A673 (cell line): ENCODE data around the gene NHLRC1. TPM values are rescaled to one million over a fixed set of nuclear protein-coding genes. Genes with fewer than 3 reads are reported as not detected.

Source experiments
- BruUV-seq: library from RNA; stranded (reverse); fragments of 400-500 nt; replicated peaks from 2 replicates; lab custom pipeline; 2021; lab: Mats Ljungman, UMichigan
- CTCF ChIA-PET: fragments of 300-600 bp; sonication (Branson Sonifier 250); formaldehyde crosslinking; loops from one replicate; lab custom pipeline; 2022; ENCODE audit warnings: antibody characterized with exemption; lab: Charles Lee
- POLR2A ChIA-PET: fragments of 300-600 bp; sonication (Branson Sonifier 250); formaldehyde crosslinking; loops from one replicate; lab custom pipeline; 2022; ENCODE audit warnings: antibody characterized with exemption; ENCODE audit not compliant: low non-redundant PET; lab: Charles Lee
- DNase-seq: peaks from one replicate; pipeline ENCODE4 v3.0.0-alpha.2; 2015; ENCODE audit warnings: low spot score
- H3K27ac ChIP-seq: fragments of 200-600 bp; sonication (generic); 2 replicates; pipeline ENCODE4 v1.5.1; 2016; ENCODE audit warnings: mixed run types, low read depth, mild to moderate bottlenecking, mixed read lengths, antibody characterized with exemption, low read length; ENCODE audit not compliant: poor library complexity, severe bottlenecking
- H3K27me3 ChIP-seq: fragments of 200-600 bp; sonication (generic); replicated peaks from 2 replicates; pipeline ENCODE4 v1.6.1; 2017; ENCODE audit warnings: mixed run types, low read depth, mild to moderate bottlenecking, mixed read lengths, antibody characterized with exemption, low read length; ENCODE audit not compliant: insufficient read depth, poor library complexity
- H3K36me3 ChIP-seq: fragments of 200-600 bp; sonication (generic); 2 replicates; pipeline ENCODE4 v1.6.1; 2016; ENCODE audit warnings: mixed run types, mild to moderate bottlenecking, mixed read lengths, antibody characterized with exemption, low read length; ENCODE audit not compliant: insufficient read depth, poor library complexity, severe bottlenecking
- H3K4me1 ChIP-seq: fragments of 200-600 bp; sonication (generic); 2 replicates; pipeline ENCODE4 v1.6.1; 2017; ENCODE audit warnings: mixed run types, mild to moderate bottlenecking, mixed read lengths, antibody characterized with exemption, low read length; ENCODE audit not compliant: insufficient read depth, poor library complexity, severe bottlenecking
- H3K4me3 ChIP-seq: fragments of 200-600 bp; sonication (generic); 2 replicates; pipeline ENCODE4 v1.5.1; 2016; ENCODE audit warnings: low read depth, mixed run types, mild to moderate bottlenecking, mixed read lengths, low read length; ENCODE audit not compliant: poor library complexity, severe bottlenecking
- H3K9me3 ChIP-seq: fragments of 200-600 bp; sonication (generic); 2 replicates; pipeline ENCODE4 v1.6.1; 2016; ENCODE audit warnings: mixed run types, low read depth, mild to moderate bottlenecking, mixed read lengths, antibody characterized with exemption, low read length; ENCODE audit not compliant: poor library complexity, severe bottlenecking
- EZH2 ChIP-seq: fragments of 200-600 bp; sonication (generic); IDR thresholded peaks from 2 replicates; pipeline ENCODE4 v1.6.1; 2017; ENCODE audit warnings: borderline replicate concordance, low read depth, mild to moderate bottlenecking, mixed read lengths, antibody characterized with exemption, low read length; ENCODE audit not compliant: poor library complexity, severe bottlenecking
- intact Hi-C: fragments of 100-400 bp; cut with micrococcal nuclease; formaldehyde crosslinking; loops from one replicate; pipeline ENCODE4 v1.10.0; 2022; ENCODE audit not compliant: unreplicated experiment
- total RNA-seq: library from RNA; stranded (reverse); gene quantifications from 2 replicates; pipeline ENCODE4 v1.2.3, GENCODE V29; 2021
- TF ChIP-seq, protein P1 (sequence below): fragments of 300-800, 200-600 bp; sonication (generic); conservative IDR thresholded peaks from 2 replicates; pipeline ENCODE4 v1.5.1; 2017; ENCODE audit warnings: low read depth, mild to moderate bottlenecking, antibody characterized with exemption, low read length, moderate library complexity, mixed read lengths

NHLRC1 gene
- total RNA-seq, 1 experiment from 2014 or later = 4.3 TPM

DNA sequence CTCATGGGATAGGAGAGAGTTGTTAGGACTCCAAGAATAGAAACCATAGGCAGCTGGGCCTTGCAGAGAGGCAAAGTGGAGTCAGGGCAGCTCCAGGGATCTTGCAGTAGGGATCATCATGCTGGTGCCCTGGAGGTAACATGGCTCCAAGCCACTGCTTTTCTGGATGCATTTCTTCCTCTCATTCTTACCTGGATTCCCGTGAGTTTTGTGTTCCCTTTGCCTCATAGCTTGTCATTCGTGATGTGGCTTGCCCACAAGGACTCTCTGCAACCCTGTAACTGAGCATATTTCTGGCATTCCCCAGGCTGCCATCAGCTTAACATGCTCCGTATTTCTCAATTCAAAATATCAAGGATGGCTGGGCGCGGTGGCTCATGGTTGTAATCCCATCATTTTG lies 5.3 kb downstream of the NHLRC1 start:
- DNase-seq = no peak
- Histone ChIP-seq H3K36me3 (no peaks in the 10 kb centered on the region), H3K27me3 (no peaks in the 10 kb centered on the region), H3K9me3 (no peaks in the 10 kb centered on the region), H3K4me3 (no peak overlapping the region), H3K27ac (no peak overlapping the region), H3K4me1 (peaks cover 9% of the 10 kb centered on the region)
- intact Hi-C loops = no loop called here
- CTCF ChIA-PET = no interaction called here
- TF ChIP-seq EZH2 = no peak
- TF ChIP-seq, protein P1, sequence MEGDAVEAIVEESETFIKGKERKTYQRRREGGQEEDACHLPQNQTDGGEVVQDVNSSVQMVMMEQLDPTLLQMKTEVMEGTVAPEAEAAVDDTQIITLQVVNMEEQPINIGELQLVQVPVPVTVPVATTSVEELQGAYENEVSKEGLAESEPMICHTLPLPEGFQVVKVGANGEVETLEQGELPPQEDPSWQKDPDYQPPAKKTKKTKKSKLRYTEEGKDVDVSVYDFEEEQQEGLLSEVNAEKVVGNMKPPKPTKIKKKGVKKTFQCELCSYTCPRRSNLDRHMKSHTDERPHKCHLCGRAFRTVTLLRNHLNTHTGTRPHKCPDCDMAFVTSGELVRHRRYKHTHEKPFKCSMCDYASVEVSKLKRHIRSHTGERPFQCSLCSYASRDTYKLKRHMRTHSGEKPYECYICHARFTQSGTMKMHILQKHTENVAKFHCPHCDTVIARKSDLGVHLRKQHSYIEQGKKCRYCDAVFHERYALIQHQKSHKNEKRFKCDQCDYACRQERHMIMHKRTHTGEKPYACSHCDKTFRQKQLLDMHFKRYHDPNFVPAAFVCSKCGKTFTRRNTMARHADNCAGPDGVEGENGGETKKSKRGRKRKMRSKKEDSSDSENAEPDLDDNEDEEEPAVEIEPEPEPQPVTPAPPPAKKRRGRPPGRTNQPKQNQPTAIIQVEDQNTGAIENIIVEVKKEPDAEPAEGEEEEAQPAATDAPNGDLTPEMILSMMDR = no peak
- BruUV-seq = no TSS peak
- POLR2A ChIA-PET = no interaction called here

DNA sequence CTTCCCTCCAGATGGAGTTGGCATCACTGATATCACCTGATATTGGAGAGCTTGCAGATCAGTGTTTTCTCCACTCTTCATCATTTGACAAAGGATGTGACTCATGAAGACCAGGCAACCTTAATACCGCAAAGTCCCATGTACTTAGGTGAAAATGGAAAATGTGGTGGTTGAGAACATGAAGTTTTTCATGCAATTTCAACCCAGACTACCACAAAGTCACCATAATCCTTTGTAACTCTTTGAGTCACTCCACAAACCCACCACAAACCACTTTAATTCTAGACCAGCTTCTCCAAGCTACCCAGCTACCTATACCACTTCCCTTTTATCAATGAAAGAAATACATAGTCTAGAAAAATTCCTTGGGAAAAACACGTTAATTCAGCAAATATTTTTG lies 7.1 kb downstream of the NHLRC1 start:
- Histone ChIP-seq H3K27me3 (no peaks in the 10 kb centered on the region), H3K4me1 (no peaks in the 10 kb centered on the region), H3K27ac (no peak overlapping the region), H3K36me3 (no peaks in the 10 kb centered on the region), H3K4me3 (no peak overlapping the region), H3K9me3 (no peaks in the 10 kb centered on the region)
- intact Hi-C loops = no loop called here
- ChIA-PET POLR2A (no interaction called here), CTCF (no interaction called here)
- no peak for DNase-seq
- TF ChIP-seq, protein P1 = no peak
- no peak for TF ChIP-seq EZH2
- BruUV-seq = no TSS peak

DNA sequence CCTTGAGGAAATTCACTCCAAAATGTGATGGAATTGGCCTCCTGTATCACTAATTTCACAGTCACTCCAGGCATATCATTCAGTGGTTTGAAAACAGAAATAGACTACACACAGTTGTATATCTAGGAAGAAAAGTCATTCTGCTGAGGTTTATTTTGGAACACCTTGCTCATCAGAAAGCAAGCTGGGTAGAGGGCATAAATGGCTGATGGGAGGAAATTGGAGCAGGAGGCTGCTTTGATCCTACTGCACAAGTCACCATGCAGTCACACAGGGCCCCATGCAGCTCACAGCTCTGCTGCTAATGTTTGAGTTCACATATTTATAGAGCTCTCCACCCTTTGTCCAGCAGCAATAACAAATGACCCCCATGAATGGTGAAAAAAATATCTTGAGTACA lies 12.3 kb downstream of the NHLRC1 start:
- CTCF ChIA-PET = no interaction called here
- Histone ChIP-seq H3K9me3 (no peaks in the 10 kb centered on the region), H3K4me3 (no peak overlapping the region), H3K4me1 (no peaks in the 10 kb centered on the region), H3K27ac (no peak overlapping the region), H3K27me3 (no peaks in the 10 kb centered on the region), H3K36me3 (no peaks in the 10 kb centered on the region)
- no TSS peak for BruUV-seq
- POLR2A ChIA-PET = no interaction called here
- no peak for DNase-seq
- TF ChIP-seq, protein P1 = no peak
- intact Hi-C loops = no loop called here
